HCT116 (cell line): Measurements from ENCODE around the gene PDIA2. TPM values are rescaled to one million over a fixed set of nuclear protein-coding genes. Genes with fewer than 3 reads are reported as not detected.

Source experiments
- ATAC-seq: fragments of 200-7000 bp; cut with Tn5 transposase; 2 replicates; pipeline ENCODE4 v1.9.1; 2020; ENCODE audit warnings: mild to moderate bottlenecking, moderate library complexity
- BruUV-seq: library from RNA; stranded (reverse); fragments of 400-500 nt; replicated peaks from 2 replicates; lab custom pipeline; 2021; lab: Mats Ljungman, UMichigan
- CTCF ChIA-PET: fragments of 300-600 bp; sonication (Branson Sonifier 250); formaldehyde crosslinking; loops from one replicate; lab custom pipeline; 2021; ENCODE audit warnings: antibody characterized with exemption; lab: Charles Lee
- POLR2A ChIA-PET: fragments of 300-600, 350-600 bp; sonication (Branson Sonifier 250); formaldehyde crosslinking; loops from one replicate; lab custom pipeline; 2021; ENCODE audit warnings: antibody characterized with exemption; lab: Charles Lee
- RAD21 ChIA-PET, 2 experiments: fragments of 300-600 bp; sonication (Branson Sonifier 250); formaldehyde crosslinking; loops; one replicate each; lab custom pipeline; 2023; ENCODE audit warnings: low total read pairs in 2 of 2; ENCODE audit not compliant: uncharacterized antibody in 2 of 2, unreplicated experiment in 2 of 2, low non-redundant PET in 1 of 2; lab: Charles Lee
- DNase-seq: peaks from one replicate; pipeline ENCODE4 v3.0.0-alpha.2; 2010; ENCODE audit warnings: low read depth, low spot score
- H2AFZ ChIP-seq: fragments of 200-600 bp; shearing (Covaris generic), sonication (generic); 2 replicates; pipeline ENCODE4 v1.6.1; 2017; ENCODE audit warnings: low read depth, mixed run types, mixed read lengths, antibody characterized with exemption, low read length; ENCODE audit not compliant: poor library complexity, severe bottlenecking
- H3K27ac ChIP-seq: 2 replicates; pipeline ENCODE4 v1.5.1; 2012; ENCODE audit warnings: low read depth, low read length
- H3K27me3 ChIP-seq: fragments of 200-600 bp; sonication (generic); 2 replicates; pipeline ENCODE4 v1.6.1; 2016; ENCODE audit warnings: mixed run types, low read length, mixed read lengths; ENCODE audit not compliant: insufficient read depth
- H3K36me3 ChIP-seq, 2 experiments: fragments of 200-500 bp in 1 of 2; fragments of 200-600 bp in 1 of 2; sonication (Bioruptor generic) in 1 of 2; sonication (generic) in 1 of 2; 2 replicates each; pipeline versions ENCODE4 v1.5.1 to v1.6.1; 2014 to 2016; ENCODE audit warnings: low read length in 2 of 2, inconsistent platforms in 1 of 2, mixed read lengths in 1 of 2, mixed run types in 1 of 2; ENCODE audit not compliant: insufficient read depth in 2 of 2, control insufficient read depth in 1 of 2
- H3K4me1 ChIP-seq, 2 experiments: fragments of 200-600 bp in 1 of 2; sonication (generic) in 1 of 2; 2 replicates each; pipeline versions ENCODE4 v1.5.1 to v1.6.1; 2012 to 2017; ENCODE audit warnings: low read length in 2 of 2, inconsistent platforms in 1 of 2, mild to moderate bottlenecking in 1 of 2, mixed read lengths in 1 of 2, mixed run types in 1 of 2, moderate library complexity in 1 of 2; ENCODE audit not compliant: insufficient read depth in 2 of 2, control insufficient read depth in 1 of 2
- H3K4me2 ChIP-seq: fragments of 200-600 bp; sonication (generic); 2 replicates; pipeline ENCODE4 v1.6.1; 2017; ENCODE audit warnings: mixed run types, low read length, mixed read lengths
- H3K4me3 ChIP-seq, 2 experiments: fragments of 200-600 bp in 1 of 2; sonication (generic) in 1 of 2; replicated peaks in 1 of 2; 2 replicates each; pipeline ENCODE4 v1.5.1; 2011 to 2016; ENCODE audit warnings: low read length in 2 of 2, control low read depth in 1 of 2, low read depth in 1 of 2, mild to moderate bottlenecking in 1 of 2, mixed read lengths in 1 of 2, mixed run types in 1 of 2
- H3K79me2 ChIP-seq: fragments of 200-600 bp; sonication (generic); 2 replicates; pipeline ENCODE4 v1.6.1; 2017; ENCODE audit warnings: mild to moderate bottlenecking, mixed run types, low read length, moderate library complexity, mixed read lengths; ENCODE audit not compliant: insufficient read depth
- H3K9ac ChIP-seq: fragments of 200-600 bp; sonication (generic); 2 replicates; pipeline ENCODE4 v1.6.1; 2016; ENCODE audit warnings: low read length, mixed read lengths
- H3K9me2 ChIP-seq: fragments of 200-600 bp; sonication (generic), shearing (Covaris generic); 2 replicates; pipeline ENCODE4 v1.6.1; 2017; ENCODE audit warnings: mixed run types, mild to moderate bottlenecking, moderate library complexity; ENCODE audit not compliant: insufficient read depth
- H3K9me3 ChIP-seq, 2 experiments: fragments of 200-500 bp in 1 of 2; fragments of 200-600 bp in 1 of 2; sonication (Bioruptor generic) in 1 of 2; sonication (generic) in 1 of 2; 2 replicates each; pipeline ENCODE4 v1.6.1; 2014 to 2017; ENCODE audit warnings: low read length in 2 of 2, mixed read lengths in 2 of 2, inconsistent platforms in 1 of 2, low read depth in 1 of 2, mild to moderate bottlenecking in 1 of 2, mixed run types in 1 of 2, moderate library complexity in 1 of 2; ENCODE audit not compliant: control insufficient read depth in 1 of 2, insufficient read depth in 1 of 2
- H4K20me1 ChIP-seq: fragments of 200-600 bp; sonication (generic), shearing (Covaris generic); 2 replicates; pipeline ENCODE4 v1.6.1; 2017; ENCODE audit warnings: mixed run types, mild to moderate bottlenecking, moderate library complexity; ENCODE audit not compliant: insufficient read depth
- CBX3 ChIP-seq: IDR thresholded peaks from 2 replicates; pipeline ENCODE4 v1.6.1; 2012; ENCODE audit warnings: low read depth
- CEBPB ChIP-seq: IDR thresholded peaks from 2 replicates; pipeline ENCODE4 v1.6.1; 2012; ENCODE audit warnings: low read depth
- EGR1 ChIP-seq: IDR thresholded peaks from 2 replicates; pipeline ENCODE4 v1.6.1; 2012; ENCODE audit warnings: low read depth
- ELF1 ChIP-seq: IDR thresholded peaks from 2 replicates; pipeline ENCODE4 v1.6.1; 2012; ENCODE audit warnings: low read depth, borderline replicate concordance
- EZH2 ChIP-seq: fragments of 200-600 bp; sonication (generic); IDR thresholded peaks from 2 replicates; pipeline ENCODE4 v1.6.1; 2017; ENCODE audit warnings: antibody characterized with exemption, mixed run types
- EZH2phosphoT487 ChIP-seq: fragments of 200-600 bp; IDR thresholded peaks from 2 replicates; pipeline ENCODE4 v1.6.1; 2018; ENCODE audit warnings: antibody characterized with exemption, borderline replicate concordance
- FOSL1 ChIP-seq: IDR thresholded peaks from 2 replicates; pipeline ENCODE4 v1.6.1; 2012; ENCODE audit warnings: low read depth
- JUND ChIP-seq: IDR thresholded peaks from 2 replicates; pipeline ENCODE4 v1.6.1; 2012
- MAX ChIP-seq: IDR thresholded peaks from 2 replicates; pipeline ENCODE4 v1.6.1; 2012
- POLR2A ChIP-seq: IDR thresholded peaks from 2 replicates; pipeline ENCODE4 v1.7.0; 2011; ENCODE audit warnings: borderline replicate concordance; ENCODE audit not compliant: insufficient read depth, insufficient read length; ENCODE audit errors: extremely low read depth
- POLR2AphosphoS5 ChIP-seq: IDR thresholded peaks from 2 replicates; pipeline ENCODE4 v1.6.1; 2011; ENCODE audit warnings: mild to moderate bottlenecking, low read depth, low read length, moderate library complexity
- RAD21 ChIP-seq: IDR thresholded peaks from 2 replicates; pipeline ENCODE4 v1.6.1; 2012; ENCODE audit warnings: low read depth, mild to moderate bottlenecking
- SIN3A ChIP-seq: IDR thresholded peaks from 2 replicates; pipeline ENCODE4 v1.6.1; 2012; ENCODE audit warnings: low read depth
- SRF ChIP-seq: IDR thresholded peaks from 2 replicates; pipeline ENCODE4 v1.6.1; 2012; ENCODE audit warnings: low read depth
- TCF7L2 ChIP-seq: IDR thresholded peaks from 2 replicates; pipeline ENCODE4 v1.7.0; 2011; ENCODE audit warnings: borderline replicate concordance, inconsistent platforms; ENCODE audit not compliant: insufficient read depth, insufficient read length; ENCODE audit errors: extremely low read depth
- YY1 ChIP-seq: IDR thresholded peaks from 2 replicates; pipeline ENCODE4 v1.6.1; 2011; ENCODE audit warnings: low read length, low read depth, moderate library complexity, mild to moderate bottlenecking; ENCODE audit not compliant: insufficient replicate concordance; ENCODE audit errors: extremely low read depth
- ZBTB33 ChIP-seq: IDR thresholded peaks from 2 replicates; pipeline ENCODE4 v1.6.1; 2011; ENCODE audit warnings: mild to moderate bottlenecking, low read length, moderate library complexity; ENCODE audit not compliant: insufficient replicate concordance; ENCODE audit errors: extremely low read depth
- ZFX ChIP-seq: fragments of 450-650 bp; IDR thresholded peaks from 2 replicates; pipeline ENCODE4 v1.6.1; 2017
- ZNF274 ChIP-seq: fragments of 200-500 bp; sonication (Bioruptor generic); IDR thresholded peaks from 2 replicates; pipeline ENCODE4 v1.6.1; 2014; ENCODE audit warnings: mild to moderate bottlenecking, low read depth, low read length, inconsistent platforms
- intact Hi-C: fragments of 100-400 bp; cut with micrococcal nuclease; formaldehyde crosslinking; loops from 2 replicates; pipeline ENCODE4 v1.10.0; 2022
- total RNA-seq: library from RNA; stranded (reverse); gene quantifications from one replicate; pipeline ENCODE4 v1.2.1, GENCODE V29; 2021; ENCODE audit not compliant: unreplicated experiment
- TF ChIP-seq, protein P1 (sequence below), 3 experiments: fragments of 200-600 bp in 1 of 3; sonication (generic) in 1 of 3; IDR thresholded peaks in 2 of 3; conservative IDR thresholded peaks in 1 of 3; 2 replicates each; pipeline ENCODE4 v1.5.1; 2012 to 2017; ENCODE audit warnings: low read depth in 2 of 3, low read length in 2 of 3, antibody characterized with exemption in 1 of 3, borderline replicate concordance in 1 of 3, control low read depth in 1 of 3, mild to moderate bottlenecking in 1 of 3, mixed read lengths in 1 of 3, mixed run types in 1 of 3, moderate library complexity in 1 of 3; ENCODE audit not compliant: insufficient read depth in 1 of 3

The PDIA2 gene
- total RNA-seq, 1 experiment from 2014 or later, result 0.93 TPM

DNA sequence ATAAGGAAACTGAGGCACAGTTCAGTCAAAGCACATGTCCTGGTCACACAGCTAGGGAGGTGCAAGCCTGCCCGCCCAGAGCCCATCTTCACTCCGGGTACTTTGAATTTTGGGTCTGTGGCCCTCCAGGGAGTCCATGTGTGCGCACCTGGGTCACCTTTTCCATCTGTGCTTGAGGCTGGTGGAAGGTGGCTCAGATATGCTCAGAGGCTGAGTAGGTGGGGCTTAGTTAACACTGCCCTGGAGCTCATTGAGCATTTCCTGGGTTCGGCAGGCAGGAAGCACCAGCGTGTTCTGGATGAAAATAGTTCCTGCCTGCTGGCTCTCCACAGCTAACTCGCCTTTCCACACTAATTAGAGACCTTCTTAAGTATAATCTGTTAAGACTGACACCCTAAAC lies 29.1 kb upstream of the PDIA2 start:
- no peak overlapping the region for H2AFZ ChIP-seq
- ChIA-PET RAD21 (no interaction called here), CTCF (no interaction called here), POLR2A (no interaction called here)
- no peak for TF ChIP-seq ELF1
- TF ChIP-seq EZH2phosphoT487, result no peak
- TF ChIP-seq ZBTB33, result no peak
- no peak for TF ChIP-seq YY1
- no peak for TF ChIP-seq SRF
- TF ChIP-seq SIN3A, result no peak
- no peak for TF ChIP-seq TCF7L2
- no peak for TF ChIP-seq ZFX
- no peak for TF ChIP-seq CEBPB
- no peak for TF ChIP-seq EZH2
- no peak for TF ChIP-seq POLR2AphosphoS5
- TF ChIP-seq ZNF274, result no peak
- TF ChIP-seq EGR1, result no peak
- no peak for TF ChIP-seq JUND
- no peak for TF ChIP-seq MAX
- TF ChIP-seq, protein P1, sequence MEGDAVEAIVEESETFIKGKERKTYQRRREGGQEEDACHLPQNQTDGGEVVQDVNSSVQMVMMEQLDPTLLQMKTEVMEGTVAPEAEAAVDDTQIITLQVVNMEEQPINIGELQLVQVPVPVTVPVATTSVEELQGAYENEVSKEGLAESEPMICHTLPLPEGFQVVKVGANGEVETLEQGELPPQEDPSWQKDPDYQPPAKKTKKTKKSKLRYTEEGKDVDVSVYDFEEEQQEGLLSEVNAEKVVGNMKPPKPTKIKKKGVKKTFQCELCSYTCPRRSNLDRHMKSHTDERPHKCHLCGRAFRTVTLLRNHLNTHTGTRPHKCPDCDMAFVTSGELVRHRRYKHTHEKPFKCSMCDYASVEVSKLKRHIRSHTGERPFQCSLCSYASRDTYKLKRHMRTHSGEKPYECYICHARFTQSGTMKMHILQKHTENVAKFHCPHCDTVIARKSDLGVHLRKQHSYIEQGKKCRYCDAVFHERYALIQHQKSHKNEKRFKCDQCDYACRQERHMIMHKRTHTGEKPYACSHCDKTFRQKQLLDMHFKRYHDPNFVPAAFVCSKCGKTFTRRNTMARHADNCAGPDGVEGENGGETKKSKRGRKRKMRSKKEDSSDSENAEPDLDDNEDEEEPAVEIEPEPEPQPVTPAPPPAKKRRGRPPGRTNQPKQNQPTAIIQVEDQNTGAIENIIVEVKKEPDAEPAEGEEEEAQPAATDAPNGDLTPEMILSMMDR (IDR thresholded peaks at IDR 0.05 in 2 of 3, conservative IDR thresholded peaks at IDR 0.05 in 1 of 3; ENCODE audit: borderline replicate concordance in 1 of 3, insufficient read depth in 1 of 3, low read depth in 2 of 3, low read length in 2 of 3), result no peak
- TF ChIP-seq CBX3, result no peak
- no peak for TF ChIP-seq FOSL1
- TF ChIP-seq POLR2A, result no peak
- TF ChIP-seq RAD21, result no peak
- no peak overlapping the region for H3K9ac ChIP-seq
- no peaks in the 10 kb centered on the region for H4K20me1 ChIP-seq
- H3K4me2 ChIP-seq, result no peak overlapping the region
- ATAC-seq (no peak), DNase-seq (no peak)
- no peaks in the 10 kb centered on the region for H3K79me2 ChIP-seq
- H3K4me1 ChIP-seq, result no peaks in the 10 kb centered on the region; a peak in 1 of 4 replicates
- H3K4me3 ChIP-seq, result no peak overlapping the region
- intact Hi-C loops, result no loop called here
- H3K36me3 ChIP-seq, result no peaks in the 10 kb centered on the region
- H3K9me2 ChIP-seq, result no peaks in the 10 kb centered on the region
- BruUV-seq, result no TSS peak
- H3K27ac ChIP-seq, result no peak overlapping the region
- no peaks in the 10 kb centered on the region for H3K27me3 ChIP-seq
- no peaks in the 10 kb centered on the region for H3K9me3 ChIP-seq
